AG09309 (cell line): ENCODE data around the gene CCDC90B.
"Not testable (repeated sequence)": the region's sequence is repeated elsewhere in the genome, so short reads cannot be mapped to it uniquely, and the experiment has no call there.

Source experiments
- DNase-seq: peaks from one replicate; pipeline ENCODE4 v3.0.0-alpha.2; 2010; ENCODE audit warnings: low read depth
- H3K4me3 ChIP-seq: 2 replicates; pipeline ENCODE4 v1.5.1; 2011; ENCODE audit warnings: mild to moderate bottlenecking, low read depth, low read length, moderate library complexity; ENCODE audit not compliant: control insufficient read depth
- TF ChIP-seq, protein P1 (sequence below): IDR thresholded peaks from 2 replicates; pipeline ENCODE4 v1.5.1; 2011; ENCODE audit warnings: mild to moderate bottlenecking, low read depth, low read length, inconsistent platforms; ENCODE audit not compliant: insufficient read depth, control insufficient read depth; ENCODE audit errors: missing control alignments

The CCDC90B gene

DNA sequence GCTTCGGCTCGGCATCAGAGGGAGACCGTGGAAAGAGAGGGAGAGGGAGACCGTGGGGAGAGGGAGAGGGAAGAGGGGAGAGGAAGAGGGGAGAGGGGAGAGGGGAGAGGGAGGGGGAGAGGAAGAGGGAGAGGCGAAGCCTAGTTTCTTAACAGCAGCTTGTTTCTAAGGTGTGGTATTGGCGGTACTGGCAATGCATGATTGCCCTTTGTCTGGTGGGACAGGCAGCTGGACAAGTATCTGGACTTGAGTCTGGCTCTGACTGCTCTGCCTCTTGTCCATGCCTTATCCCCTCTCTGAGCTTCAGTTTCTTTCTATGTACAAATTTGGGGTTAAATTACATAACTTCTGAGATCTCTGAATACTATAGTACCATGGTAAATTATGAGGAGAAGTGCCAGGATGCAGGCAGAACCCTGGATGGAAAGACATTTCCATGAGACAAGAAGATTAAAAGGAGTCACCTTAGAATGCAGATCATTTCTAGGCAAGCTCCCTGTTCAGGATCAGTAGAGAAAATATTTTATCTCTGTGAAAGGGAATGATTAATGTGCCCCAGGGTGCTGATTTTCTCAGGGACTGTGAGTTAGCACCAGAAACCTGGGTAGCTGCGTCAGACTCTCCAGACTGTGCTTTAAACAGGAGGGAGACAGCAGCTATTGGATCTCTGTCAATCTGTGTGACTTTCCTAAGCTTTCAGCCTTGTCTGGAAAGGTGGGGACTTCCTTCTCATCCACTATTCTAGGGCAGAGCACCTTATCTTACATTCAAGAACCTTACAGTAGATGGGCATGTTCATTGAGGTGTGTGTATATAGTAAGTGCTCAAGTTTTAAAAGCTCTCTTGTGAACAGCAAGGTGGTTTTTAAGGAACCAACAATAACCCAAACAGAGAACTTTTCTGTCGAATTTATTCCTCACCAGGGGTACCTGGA, 31.9 kb upstream of the CCDC90B start:
- DNase-seq, result no peak
- TF ChIP-seq, protein P1, sequence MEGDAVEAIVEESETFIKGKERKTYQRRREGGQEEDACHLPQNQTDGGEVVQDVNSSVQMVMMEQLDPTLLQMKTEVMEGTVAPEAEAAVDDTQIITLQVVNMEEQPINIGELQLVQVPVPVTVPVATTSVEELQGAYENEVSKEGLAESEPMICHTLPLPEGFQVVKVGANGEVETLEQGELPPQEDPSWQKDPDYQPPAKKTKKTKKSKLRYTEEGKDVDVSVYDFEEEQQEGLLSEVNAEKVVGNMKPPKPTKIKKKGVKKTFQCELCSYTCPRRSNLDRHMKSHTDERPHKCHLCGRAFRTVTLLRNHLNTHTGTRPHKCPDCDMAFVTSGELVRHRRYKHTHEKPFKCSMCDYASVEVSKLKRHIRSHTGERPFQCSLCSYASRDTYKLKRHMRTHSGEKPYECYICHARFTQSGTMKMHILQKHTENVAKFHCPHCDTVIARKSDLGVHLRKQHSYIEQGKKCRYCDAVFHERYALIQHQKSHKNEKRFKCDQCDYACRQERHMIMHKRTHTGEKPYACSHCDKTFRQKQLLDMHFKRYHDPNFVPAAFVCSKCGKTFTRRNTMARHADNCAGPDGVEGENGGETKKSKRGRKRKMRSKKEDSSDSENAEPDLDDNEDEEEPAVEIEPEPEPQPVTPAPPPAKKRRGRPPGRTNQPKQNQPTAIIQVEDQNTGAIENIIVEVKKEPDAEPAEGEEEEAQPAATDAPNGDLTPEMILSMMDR, result no peak
- no peak overlapping the region for H3K4me3 ChIP-seq

DNA sequence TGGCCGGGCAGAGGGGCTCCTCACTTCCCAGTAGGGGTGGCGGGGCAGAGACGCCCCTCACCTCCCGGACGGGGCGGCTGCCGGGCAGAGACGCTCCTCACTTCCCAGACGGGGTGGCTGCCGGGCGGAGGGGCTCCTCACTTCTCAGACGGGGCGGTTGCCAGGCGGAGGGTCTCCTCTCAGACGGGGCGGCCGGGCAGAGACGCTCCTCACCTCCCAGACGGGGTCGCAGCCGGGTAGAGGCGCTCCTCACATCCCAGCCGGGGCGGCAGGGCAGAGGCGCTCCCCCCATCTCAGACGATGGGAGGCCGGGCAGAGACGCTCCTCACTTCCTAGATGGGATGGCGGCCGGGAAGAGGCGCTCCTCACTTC, 30.7 kb upstream of the CCDC90B start:
- DNase-seq, result not testable (repeated sequence)

DNA sequence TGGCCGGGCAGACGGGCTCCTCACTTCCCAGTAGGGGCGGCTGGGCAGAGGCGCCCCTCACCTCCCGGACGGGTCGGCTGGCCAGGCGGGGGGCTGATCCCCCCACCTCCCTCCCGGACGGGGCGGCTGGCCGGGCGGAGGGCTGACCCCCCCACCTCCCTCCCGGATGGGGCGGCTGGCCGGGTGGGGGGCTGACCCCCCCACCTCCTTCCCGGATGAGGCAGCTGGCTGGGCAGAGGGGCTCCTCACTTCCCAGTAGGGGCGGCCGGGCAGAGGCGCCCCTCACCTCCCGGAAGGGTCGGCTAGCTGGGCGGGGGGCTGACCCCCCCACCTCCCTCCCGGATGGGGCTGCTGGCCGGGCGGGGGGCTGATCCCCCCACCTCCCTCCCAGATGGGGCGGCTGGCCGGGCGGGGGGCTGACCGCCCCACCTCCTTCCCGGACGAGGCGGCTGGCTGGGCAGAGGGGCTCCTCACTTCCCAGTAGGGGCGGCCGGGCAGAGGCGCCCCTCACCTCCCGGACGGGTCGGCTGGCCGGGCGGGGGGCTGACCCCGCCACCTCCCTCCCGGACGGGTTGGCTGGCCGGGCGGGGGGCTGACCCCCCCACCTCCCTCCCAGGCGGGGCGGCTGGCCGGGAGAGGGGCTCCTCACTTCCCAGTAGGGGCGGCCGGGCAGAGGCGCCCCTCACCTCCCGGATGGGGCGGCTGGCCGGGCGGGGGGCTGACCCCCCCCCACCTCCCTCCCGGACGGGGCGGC, 30.2 kb upstream of the CCDC90B start:
- DNase-seq, result not testable (repeated sequence)

More for the DNA sequence above, 30.7 kb upstream of the CCDC90B start:
- not testable (repeated sequence) for H3K4me3 ChIP-seq

DNA sequence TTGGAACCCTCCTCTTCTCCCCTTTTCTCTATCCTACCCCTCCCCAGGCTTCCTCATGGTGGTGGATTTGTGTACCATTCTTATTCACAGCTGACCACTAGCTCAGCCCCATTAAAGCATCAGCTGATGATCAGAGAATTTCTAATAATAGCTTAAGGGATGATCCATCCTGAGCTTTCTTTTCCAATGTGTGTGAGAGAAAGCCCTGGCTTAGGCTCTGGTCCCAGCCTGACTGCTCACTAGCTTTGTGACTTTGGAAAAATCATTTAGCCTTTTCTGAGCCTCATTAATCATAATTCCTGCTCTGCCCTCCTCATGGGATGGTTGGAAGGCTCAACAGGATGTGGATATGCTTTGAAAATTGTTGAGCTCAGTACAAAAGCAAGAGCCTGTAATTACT, 26.3 kb upstream of the CCDC90B start:
- no peak for DNase-seq
- no peak overlapping the region for H3K4me3 ChIP-seq
- TF ChIP-seq, protein P1, result no peak

More for the DNA sequence above, 30.2 kb upstream of the CCDC90B start:
- H3K4me3 ChIP-seq, result not testable (repeated sequence)

DNA sequence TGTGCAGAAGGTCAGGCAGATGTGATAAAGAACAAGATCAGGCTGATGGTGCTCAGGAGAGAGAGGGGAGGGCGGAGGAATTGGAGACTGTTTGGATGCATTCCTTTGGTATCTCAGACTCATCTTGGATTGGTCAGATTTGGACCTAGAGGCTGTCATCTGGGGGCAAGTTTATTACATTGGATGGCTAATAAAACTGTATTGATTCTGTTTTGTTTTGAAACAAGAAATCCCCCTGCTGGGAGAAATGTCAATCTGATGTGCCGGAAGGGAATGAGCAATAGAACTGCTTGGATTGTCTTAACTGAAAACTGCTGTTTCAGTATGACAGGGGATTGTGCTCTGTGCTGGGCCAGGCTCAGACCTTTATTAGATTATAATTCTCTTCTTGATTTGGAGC, 25.5 kb upstream of the CCDC90B start:
- DNase-seq, result no peak
- no peak overlapping the region for H3K4me3 ChIP-seq
- TF ChIP-seq, protein P1, result no peak

DNA sequence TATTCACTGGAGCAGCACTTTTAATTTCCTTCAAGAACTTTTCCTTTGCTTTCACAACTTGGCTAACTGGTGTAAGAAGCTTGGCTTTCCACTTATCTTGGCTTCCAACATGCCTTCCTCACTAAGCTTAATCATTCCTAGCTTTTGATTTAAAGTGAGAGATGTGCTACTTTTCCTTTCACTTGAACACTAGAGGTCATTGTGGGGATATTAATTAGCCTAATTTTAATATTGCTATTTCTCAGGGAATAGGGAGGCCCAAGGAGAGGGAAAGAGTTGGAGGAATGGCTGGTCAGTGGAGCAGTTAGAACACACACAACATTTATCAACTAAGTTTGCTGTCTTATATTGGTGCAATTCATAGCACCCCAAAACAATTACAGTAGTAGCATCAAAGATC, 24.6 kb upstream of the CCDC90B start:
- TF ChIP-seq, protein P1, result no peak
- H3K4me3 ChIP-seq, result no peak overlapping the region
- no peak for DNase-seq

DNA sequence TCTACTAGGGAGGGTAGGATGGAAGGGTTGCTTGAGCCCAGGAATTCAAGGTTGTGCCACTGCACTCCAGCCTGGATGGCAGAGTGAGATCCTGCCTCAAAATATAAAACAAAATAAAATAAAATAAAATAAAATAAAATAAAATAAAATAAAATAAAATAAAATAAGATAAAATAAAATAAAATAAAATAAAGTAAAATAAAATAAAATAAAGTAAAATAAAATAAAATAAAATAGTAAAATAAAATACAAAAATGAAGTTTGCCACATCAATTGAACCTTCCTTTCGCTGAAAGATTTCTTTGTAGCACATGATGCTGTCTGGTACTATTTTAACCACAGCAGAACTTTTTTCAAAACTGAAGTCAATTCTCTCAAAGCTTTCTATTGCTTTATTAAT, 22.4 kb upstream of the CCDC90B start:
- not testable (repeated sequence) for H3K4me3 ChIP-seq, DNase-seq

DNA sequence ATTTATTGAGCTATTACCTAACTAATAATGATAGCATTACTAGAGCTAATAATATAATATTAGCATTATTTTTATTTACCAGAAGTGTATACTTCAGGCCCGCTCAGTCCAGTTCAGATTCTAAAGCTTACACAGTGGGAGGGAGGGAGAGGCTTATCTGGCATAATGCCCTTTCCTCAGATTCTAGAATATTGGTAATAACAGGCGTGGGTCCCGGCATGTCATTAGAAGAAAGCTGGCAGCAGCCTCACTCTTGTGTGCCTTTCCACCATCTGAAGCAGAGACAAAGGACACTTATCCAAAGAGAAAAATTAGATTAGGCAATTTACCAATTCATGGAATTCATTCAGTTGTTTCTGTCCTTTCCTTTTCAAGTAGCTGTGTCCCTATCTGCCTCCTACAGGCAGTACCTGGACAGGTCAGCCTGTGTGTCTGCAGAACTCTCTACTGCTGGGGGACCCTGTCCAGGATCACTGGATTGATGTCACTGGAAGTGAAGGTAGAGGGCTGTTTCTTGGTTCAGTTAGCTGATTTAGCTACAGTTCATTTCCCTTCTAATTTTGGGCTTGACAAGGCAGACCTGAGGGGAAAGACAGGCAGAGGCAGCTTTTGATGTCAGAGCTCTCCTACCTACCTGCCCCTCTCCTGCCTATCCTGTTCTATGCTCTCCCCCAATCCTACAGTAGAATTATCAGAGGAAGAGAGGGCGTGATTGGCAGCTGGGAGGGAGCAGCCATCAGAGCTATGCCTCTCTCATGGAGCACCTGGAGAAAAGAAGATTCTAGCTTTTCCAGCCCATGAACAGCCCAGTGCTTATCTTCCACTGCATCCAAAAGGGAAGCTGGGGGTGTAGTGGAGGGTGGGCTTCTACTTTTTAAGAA, 20.3 kb upstream of the CCDC90B start:
- DNase-seq, result no peak
- no peak overlapping the region for H3K4me3 ChIP-seq
- TF ChIP-seq, protein P1, result no peak
